ENCODE data around the gene KATNBL1. TPM values are rescaled to one million over a fixed set of nuclear protein-coding genes. Genes with fewer than 3 reads are reported as not detected.

KATNBL1 gene
- total and polyA plus RNA-seq, 2 experiments from 2014 or later: 68.2 to 96.1 TPM

- peaks cover 2% of the 10 kb centered on the region; the same call in 1 of the 3 replicates for H3K4me1 Mint-ChIP-seq
- no peak overlapping the region for H3K4me3 ChIP-seq
- peaks cover 2% of the 10 kb centered on the region for H3K27me3 Mint-ChIP-seq (ENCODE audit: insufficient read depth, low read depth, poor library complexity)
- TF ChIP-seq, protein P1, sequence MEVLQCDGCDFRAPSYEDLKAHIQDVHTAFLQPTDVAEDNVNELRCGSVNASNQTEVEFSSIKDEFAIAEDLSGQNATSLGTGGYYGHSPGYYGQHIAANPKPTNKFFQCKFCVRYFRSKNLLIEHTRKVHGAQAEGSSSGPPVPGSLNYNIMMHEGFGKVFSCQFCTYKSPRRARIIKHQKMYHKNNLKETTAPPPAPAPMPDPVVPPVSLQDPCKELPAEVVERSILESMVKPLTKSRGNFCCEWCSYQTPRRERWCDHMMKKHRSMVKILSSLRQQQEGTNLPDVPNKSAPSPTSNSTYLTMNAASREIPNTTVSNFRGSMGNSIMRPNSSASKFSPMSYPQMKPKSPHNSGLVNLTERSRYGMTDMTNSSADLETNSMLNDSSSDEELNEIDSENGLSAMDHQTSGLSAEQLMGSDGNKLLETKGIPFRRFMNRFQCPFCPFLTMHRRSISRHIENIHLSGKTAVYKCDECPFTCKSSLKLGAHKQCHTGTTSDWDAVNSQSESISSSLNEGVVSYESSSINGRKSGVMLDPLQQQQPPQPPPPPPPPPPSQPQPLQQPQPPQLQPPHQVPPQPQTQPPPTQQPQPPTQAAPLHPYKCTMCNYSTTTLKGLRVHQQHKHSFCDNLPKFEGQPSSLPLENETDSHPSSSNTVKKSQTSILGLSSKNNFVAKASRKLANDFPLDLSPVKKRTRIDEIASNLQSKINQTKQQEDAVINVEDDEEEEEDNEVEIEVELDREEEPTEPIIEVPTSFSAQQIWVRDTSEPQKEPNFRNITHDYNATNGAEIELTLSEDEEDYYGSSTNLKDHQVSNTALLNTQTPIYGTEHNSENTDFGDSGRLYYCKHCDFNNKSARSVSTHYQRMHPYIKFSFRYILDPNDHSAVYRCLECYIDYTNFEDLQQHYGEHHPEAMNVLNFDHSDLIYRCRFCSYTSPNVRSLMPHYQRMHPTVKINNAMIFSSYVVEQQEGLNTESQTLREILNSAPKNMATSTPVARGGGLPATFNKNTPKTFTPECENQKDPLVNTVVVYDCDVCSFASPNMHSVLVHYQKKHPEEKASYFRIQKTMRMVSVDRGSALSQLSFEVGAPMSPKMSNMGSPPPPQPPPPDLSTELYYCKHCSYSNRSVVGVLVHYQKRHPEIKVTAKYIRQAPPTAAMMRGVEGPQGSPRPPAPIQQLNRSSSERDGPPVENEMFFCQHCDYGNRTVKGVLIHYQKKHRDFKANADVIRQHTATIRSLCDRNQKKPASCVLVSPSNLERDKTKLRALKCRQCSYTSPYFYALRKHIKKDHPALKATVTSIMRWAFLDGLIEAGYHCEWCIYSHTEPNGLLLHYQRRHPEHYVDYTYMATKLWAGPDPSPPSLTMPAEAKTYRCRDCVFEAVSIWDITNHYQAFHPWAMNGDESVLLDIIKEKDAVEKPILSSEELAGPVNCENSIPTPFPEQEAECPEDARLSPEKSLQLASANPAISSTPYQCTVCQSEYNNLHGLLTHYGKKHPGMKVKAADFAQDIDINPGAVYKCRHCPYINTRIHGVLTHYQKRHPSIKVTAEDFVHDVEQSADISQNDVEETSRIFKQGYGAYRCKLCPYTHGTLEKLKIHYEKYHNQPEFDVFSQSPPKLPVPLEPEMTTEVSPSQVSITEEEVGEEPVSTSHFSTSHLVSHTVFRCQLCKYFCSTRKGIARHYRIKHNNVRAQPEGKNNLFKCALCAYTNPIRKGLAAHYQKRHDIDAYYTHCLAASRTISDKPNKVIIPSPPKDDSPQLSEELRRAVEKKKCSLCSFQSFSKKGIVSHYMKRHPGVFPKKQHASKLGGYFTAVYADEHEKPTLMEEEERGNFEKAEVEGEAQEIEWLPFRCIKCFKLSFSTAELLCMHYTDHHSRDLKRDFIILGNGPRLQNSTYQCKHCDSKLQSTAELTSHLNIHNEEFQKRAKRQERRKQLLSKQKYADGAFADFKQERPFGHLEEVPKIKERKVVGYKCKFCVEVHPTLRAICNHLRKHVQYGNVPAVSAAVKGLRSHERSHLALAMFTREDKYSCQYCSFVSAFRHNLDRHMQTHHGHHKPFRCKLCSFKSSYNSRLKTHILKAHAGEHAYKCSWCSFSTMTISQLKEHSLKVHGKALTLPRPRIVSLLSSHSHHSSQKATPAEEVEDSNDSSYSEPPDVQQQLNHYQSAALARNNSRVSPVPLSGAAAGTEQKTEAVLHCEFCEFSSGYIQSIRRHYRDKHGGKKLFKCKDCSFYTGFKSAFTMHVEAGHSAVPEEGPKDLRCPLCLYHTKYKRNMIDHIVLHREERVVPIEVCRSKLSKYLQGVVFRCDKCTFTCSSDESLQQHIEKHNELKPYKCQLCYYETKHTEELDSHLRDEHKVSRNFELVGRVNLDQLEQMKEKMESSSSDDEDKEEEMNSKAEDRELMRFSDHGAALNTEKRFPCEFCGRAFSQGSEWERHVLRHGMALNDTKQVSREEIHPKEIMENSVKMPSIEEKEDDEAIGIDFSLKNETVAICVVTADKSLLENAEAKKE (CRISPR knock-in tag; IDR thresholded peaks at IDR 0.05): no peak
- TF ChIP-seq, protein P2, sequence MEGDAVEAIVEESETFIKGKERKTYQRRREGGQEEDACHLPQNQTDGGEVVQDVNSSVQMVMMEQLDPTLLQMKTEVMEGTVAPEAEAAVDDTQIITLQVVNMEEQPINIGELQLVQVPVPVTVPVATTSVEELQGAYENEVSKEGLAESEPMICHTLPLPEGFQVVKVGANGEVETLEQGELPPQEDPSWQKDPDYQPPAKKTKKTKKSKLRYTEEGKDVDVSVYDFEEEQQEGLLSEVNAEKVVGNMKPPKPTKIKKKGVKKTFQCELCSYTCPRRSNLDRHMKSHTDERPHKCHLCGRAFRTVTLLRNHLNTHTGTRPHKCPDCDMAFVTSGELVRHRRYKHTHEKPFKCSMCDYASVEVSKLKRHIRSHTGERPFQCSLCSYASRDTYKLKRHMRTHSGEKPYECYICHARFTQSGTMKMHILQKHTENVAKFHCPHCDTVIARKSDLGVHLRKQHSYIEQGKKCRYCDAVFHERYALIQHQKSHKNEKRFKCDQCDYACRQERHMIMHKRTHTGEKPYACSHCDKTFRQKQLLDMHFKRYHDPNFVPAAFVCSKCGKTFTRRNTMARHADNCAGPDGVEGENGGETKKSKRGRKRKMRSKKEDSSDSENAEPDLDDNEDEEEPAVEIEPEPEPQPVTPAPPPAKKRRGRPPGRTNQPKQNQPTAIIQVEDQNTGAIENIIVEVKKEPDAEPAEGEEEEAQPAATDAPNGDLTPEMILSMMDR (conservative IDR thresholded peaks at IDR 0.05; ENCODE audit: low read depth in 2 of 2): no peak
- no peak for TF ChIP-seq EZH2 (IDR thresholded peaks at IDR 0.05; ENCODE audit: low read depth, unreplicated experiment)
- TF ChIP-seq ZNF331 (CRISPR knock-in tag; IDR thresholded peaks at IDR 0.05; ENCODE audit: low read depth): no peak
- TF ChIP-seq, protein P3, sequence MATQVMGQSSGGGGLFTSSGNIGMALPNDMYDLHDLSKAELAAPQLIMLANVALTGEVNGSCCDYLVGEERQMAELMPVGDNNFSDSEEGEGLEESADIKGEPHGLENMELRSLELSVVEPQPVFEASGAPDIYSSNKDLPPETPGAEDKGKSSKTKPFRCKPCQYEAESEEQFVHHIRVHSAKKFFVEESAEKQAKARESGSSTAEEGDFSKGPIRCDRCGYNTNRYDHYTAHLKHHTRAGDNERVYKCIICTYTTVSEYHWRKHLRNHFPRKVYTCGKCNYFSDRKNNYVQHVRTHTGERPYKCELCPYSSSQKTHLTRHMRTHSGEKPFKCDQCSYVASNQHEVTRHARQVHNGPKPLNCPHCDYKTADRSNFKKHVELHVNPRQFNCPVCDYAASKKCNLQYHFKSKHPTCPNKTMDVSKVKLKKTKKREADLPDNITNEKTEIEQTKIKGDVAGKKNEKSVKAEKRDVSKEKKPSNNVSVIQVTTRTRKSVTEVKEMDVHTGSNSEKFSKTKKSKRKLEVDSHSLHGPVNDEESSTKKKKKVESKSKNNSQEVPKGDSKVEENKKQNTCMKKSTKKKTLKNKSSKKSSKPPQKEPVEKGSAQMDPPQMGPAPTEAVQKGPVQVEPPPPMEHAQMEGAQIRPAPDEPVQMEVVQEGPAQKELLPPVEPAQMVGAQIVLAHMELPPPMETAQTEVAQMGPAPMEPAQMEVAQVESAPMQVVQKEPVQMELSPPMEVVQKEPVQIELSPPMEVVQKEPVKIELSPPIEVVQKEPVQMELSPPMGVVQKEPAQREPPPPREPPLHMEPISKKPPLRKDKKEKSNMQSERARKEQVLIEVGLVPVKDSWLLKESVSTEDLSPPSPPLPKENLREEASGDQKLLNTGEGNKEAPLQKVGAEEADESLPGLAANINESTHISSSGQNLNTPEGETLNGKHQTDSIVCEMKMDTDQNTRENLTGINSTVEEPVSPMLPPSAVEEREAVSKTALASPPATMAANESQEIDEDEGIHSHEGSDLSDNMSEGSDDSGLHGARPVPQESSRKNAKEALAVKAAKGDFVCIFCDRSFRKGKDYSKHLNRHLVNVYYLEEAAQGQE (IDR thresholded peaks at IDR 0.05; ENCODE audit: unreplicated experiment): no peak
- TF ChIP-seq JUNB (IDR thresholded peaks at IDR 0.05; ENCODE audit: unreplicated experiment): no peak
- TF ChIP-seq, protein P4, sequence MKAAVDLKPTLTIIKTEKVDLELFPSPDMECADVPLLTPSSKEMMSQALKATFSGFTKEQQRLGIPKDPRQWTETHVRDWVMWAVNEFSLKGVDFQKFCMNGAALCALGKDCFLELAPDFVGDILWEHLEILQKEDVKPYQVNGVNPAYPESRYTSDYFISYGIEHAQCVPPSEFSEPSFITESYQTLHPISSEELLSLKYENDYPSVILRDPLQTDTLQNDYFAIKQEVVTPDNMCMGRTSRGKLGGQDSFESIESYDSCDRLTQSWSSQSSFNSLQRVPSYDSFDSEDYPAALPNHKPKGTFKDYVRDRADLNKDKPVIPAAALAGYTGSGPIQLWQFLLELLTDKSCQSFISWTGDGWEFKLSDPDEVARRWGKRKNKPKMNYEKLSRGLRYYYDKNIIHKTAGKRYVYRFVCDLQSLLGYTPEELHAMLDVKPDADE (IDR thresholded peaks at IDR 0.05): no peak
- TF ChIP-seq STAT1 (IDR thresholded peaks at IDR 0.05; ENCODE audit: unreplicated experiment): no peak
- no peak for TF ChIP-seq EZH2phosphoT487 (IDR thresholded peaks at IDR 0.05; ENCODE audit: unreplicated experiment)
- TF ChIP-seq POLR2AphosphoS5 (IDR thresholded peaks at IDR 0.05; ENCODE audit: low read depth): no peak
- TF ChIP-seq ZNF114 (CRISPR knock-in tag; IDR thresholded peaks at IDR 0.05): no peak
- peaks cover 39% of the 10 kb centered on the region for H3K36me3 Mint-ChIP-seq (ENCODE audit: low read depth)
- H4K20me1 ChIP-seq (replicated peaks; ENCODE audit: insufficient read depth): peaks cover 25% of the 10 kb centered on the region
- H3K4me2 ChIP-seq: no peak overlapping the region
- H3F3A ChIP-seq (replicated peaks; ENCODE audit: low read depth): no peaks in the 10 kb centered on the region
- no peaks in the 10 kb centered on the region for H3K9me2 ChIP-seq (ENCODE audit: insufficient read depth)
- peaks cover 10% of the 10 kb centered on the region; the same call in 2 of the 3 replicates for H3K9me3 Mint-ChIP-seq
- peaks cover 6% of the 10 kb centered on the region; the same call in 1 of the 2 replicates for H3K4me1 ChIP-seq (ENCODE audit: insufficient read depth)
- no peak for DNase-seq (ENCODE audit: low spot score)
- H3K4me3 Mint-ChIP-seq: no peak overlapping the region
- no peak overlapping the region for H3K27ac ChIP-seq (ENCODE audit: low read depth)
- no peak overlapping the region for H3K27ac Mint-ChIP-seq
- ATAC-seq: no peak
- no peaks in the 10 kb centered on the region for H3K27me3 ChIP-seq (ENCODE audit: insufficient read depth)
- no peak overlapping the region for H2AFZ ChIP-seq
- no peaks in the 10 kb centered on the region for H3K36me3 ChIP-seq (ENCODE audit: insufficient read depth)
- H3K79me2 ChIP-seq (replicated peaks; ENCODE audit: insufficient read depth): peaks cover 100% of the 10 kb centered on the region
Measured at GRCh38 chr15:34203305-34203704, 6.6 kb downstream of the KATNBL1 start.
